EL (cell line): Measurements from ENCODE around the gene THRA.

ENCODE experiments used
- DNase-seq: peaks from one replicate; pipeline ENCODE4 v3.0.0-alpha.2; 2016

The THRA gene

GRCh38 chr17:40065769-40066510, 3.2 kb downstream of the THRA start:
- peak; percentile 49 for DNase-seq

GRCh38 chr17:40067710-40068109, 4.9 kb downstream of the THRA start:
- DNase-seq: no peak

GRCh38 chr17:40068129-40068581, 5.4 kb downstream of the THRA start:
- DNase-seq: no peak

- DNase-seq: no peak
These were observed 5.8 kb downstream of the THRA start for GRCh38 chr17:40068584-40068916.

GRCh38 chr17:40068917-40069750, 6.4 kb downstream of the THRA start:
- DNase-seq: peak; percentile 81

- peak; percentile 53 for DNase-seq
These were observed 7.3 kb downstream of the THRA start for GRCh38 chr17:40069751-40070708.

- DNase-seq: no peak
These were observed 8.0 kb downstream of the THRA start for GRCh38 chr17:40070709-40071312.

- no peak for DNase-seq
These were observed 8.7 kb downstream of the THRA start for GRCh38 chr17:40071313-40072039.

- DNase-seq: no peak
These were observed 9.4 kb downstream of the THRA start for GRCh38 chr17:40072040-40072734.

- DNase-seq: no peak
These were observed 10.1 kb downstream of the THRA start for GRCh38 chr17:40072735-40073346.

GRCh38 chr17:40073454-40074174, 10.8 kb downstream of the THRA start:
- no peak for DNase-seq

- DNase-seq: no peak
These were observed 11.4 kb downstream of the THRA start for GRCh38 chr17:40074175-40074512.

GRCh38 chr17:40074871-40075200, 12.1 kb downstream of the THRA start:
- DNase-seq: no peak

GRCh38 chr17:40075201-40075941, 12.6 kb downstream of the THRA start:
- peak; percentile 51 for DNase-seq

- no peak for DNase-seq
These were observed 13.3 kb downstream of the THRA start for GRCh38 chr17:40075942-40076498.

- DNase-seq: no peak
These were observed 13.8 kb downstream of the THRA start for GRCh38 chr17:40076591-40076990.

GRCh38 chr17:40079545-40079944, 16.8 kb downstream of the THRA start:
- DNase-seq: no peak

GRCh38 chr17:40084477-40084876, 21.7 kb downstream of the THRA start:
- DNase-seq: no peak
